Brain microvascular endothelial cell (primary cell): ENCODE data around the gene COPS3.

Experiments used
- DNase-seq: peaks from one replicate; pipeline ENCODE4 v3.0.0-alpha.2; 2020
- H3K27ac ChIP-seq: fragments of 250-450 bp; sonication (Bioruptor Pico); 2 replicates; pipeline ENCODE4 v1.5.1; 2020; ENCODE audit warnings: mild to moderate bottlenecking, moderate library complexity
- H3K27me3 ChIP-seq: fragments of 250-450 bp; sonication (Bioruptor Pico); replicated peaks from 2 replicates; pipeline ENCODE4 v1.5.1; 2020; ENCODE audit warnings: mild to moderate bottlenecking
- H3K36me3 ChIP-seq: fragments of 250-450 bp; sonication (Bioruptor Pico); replicated peaks from 2 replicates; pipeline ENCODE4 v1.5.1; 2020; ENCODE audit warnings: mild to moderate bottlenecking
- H3K4me3 ChIP-seq: 2 replicates; pipeline ENCODE4 v1.5.1; 2011; ENCODE audit warnings: low read depth, mild to moderate bottlenecking, control low read depth, low read length, moderate library complexity
- CTCF ChIP-seq: IDR thresholded peaks from 2 replicates; pipeline ENCODE4 v1.5.1; 2011; ENCODE audit warnings: low read depth, mild to moderate bottlenecking, moderate library complexity, low read length, control low read depth, inconsistent platforms; ENCODE audit errors: missing control alignments
- in situ Hi-C: cut with HindIII; loops from 2 replicates; pipeline ENCODE4 v1.10.0; 2017; ENCODE audit warnings: low sequenced_read_pairs, low pct_ligation_motif_present

Gene COPS3

GRCh38 chr17:17324616-17325015, 43.6 kb upstream of the COPS3 start:
- in situ Hi-C loops = no loop called here
- no peak for TF ChIP-seq CTCF
- H3K27ac ChIP-seq = no peak overlapping the region

GRCh38 chr17:17322516-17323510, 41.8 kb upstream of the COPS3 start:
- H3K4me3 ChIP-seq = no peak overlapping the region
- no peaks in the 10 kb centered on the region for H3K36me3 ChIP-seq
- H3K27ac ChIP-seq = no peak overlapping the region
- no peaks in the 10 kb centered on the region for H3K27me3 ChIP-seq
- in situ Hi-C loops = no loop called here
- no peak for DNase-seq
- no peak for TF ChIP-seq CTCF

More at GRCh38 chr17:17324616-17325015, 43.6 kb upstream of the COPS3 start:
- Histone ChIP-seq H3K36me3 (no peaks in the 10 kb centered on the region), H3K4me3 (no peak overlapping the region), H3K27me3 (no peaks in the 10 kb centered on the region)
- DNase-seq = no peak

- in situ Hi-C loops = no loop called here
- no peak for DNase-seq
- H3K27me3 ChIP-seq = no peaks in the 10 kb centered on the region
- TF ChIP-seq CTCF = no peak
- no peak overlapping the region for H3K4me3 ChIP-seq
- H3K27ac ChIP-seq = no peak overlapping the region
- H3K36me3 ChIP-seq = no peaks in the 10 kb centered on the region
Measured at GRCh38 chr17:17321356-17322025, 40.4 kb upstream of the COPS3 start.

DNA sequence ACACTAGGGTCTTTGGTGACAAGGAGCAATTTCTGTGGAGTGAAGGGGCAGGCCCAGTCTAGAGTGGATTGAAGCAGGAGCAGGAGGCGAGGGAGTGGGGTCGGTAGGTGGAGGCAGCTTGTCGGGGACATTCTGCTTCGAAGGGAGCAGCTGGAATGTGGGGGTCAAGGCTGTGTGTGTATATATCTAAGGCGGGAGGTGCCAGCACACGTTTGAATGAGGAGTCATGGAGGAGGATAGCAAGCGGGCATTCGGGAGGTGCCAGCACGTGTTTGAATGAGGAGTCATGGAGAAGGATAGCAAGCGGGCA, 39.8 kb upstream of the COPS3 start:
- H3K27me3 ChIP-seq = no peaks in the 10 kb centered on the region
- H3K27ac ChIP-seq = no peak overlapping the region
- H3K36me3 ChIP-seq = no peaks in the 10 kb centered on the region
- no peak for DNase-seq
- in situ Hi-C loops = no loop called here
- no peak overlapping the region for H3K4me3 ChIP-seq
- TF ChIP-seq CTCF = no peak

DNA sequence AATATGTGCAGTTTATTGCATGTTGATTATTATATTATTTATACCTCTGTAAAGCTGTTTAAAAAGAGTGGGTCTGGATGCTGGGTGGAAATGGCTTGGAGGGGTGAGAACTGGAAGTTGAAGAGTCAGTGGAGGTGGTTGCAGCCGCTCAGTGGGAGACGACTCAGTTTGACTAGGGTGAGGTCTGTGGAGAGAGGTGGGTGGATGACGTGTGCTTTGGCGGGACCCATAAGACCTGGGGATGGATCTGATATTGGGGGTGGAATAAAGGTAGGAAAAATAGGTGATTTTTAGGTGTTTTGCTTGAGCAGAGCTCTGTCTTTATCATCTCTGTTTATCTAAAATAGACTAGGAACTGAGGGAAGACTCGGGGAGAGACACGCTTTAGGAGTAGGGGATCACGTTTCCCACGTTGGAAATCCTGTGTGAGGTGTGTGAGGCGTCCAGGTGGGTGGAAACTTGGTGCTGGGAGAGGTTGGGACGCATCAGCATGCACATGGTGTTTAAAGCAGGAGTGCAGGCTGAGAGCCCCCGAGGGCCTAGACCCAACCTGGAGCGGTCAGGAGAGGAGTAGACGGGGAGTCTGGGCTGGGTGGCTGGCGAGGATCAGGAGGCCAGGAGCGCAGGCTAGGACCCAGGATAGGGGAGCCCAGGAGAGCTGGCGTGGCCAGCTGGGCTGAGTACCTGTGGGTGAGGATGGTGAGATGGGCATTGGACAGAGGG, 39.3 kb upstream of the COPS3 start:
- Histone ChIP-seq H3K27me3 (no peaks in the 10 kb centered on the region), H3K36me3 (no peaks in the 10 kb centered on the region), H3K27ac (no peak overlapping the region), H3K4me3 (no peak overlapping the region)
- TF ChIP-seq CTCF = no peak
- no peak for DNase-seq
- in situ Hi-C loops = no loop called here
